Skeletal muscle tissue (tissue), 4 donors: Measurements from ENCODE around the gene MIOX. TPM values are rescaled to one million over a fixed set of nuclear protein-coding genes. Genes with fewer than 3 reads are reported as not detected.

Experiments used
- H3K27ac ChIP-seq: one replicate; pipeline ENCODE4 v1.7.0; 2013; ENCODE audit warnings: mild to moderate bottlenecking, low read depth, low read length, inconsistent platforms
- H3K27me3 ChIP-seq, 3 donors: one replicate each; pipeline ENCODE4 v1.7.0; 2013; ENCODE audit warnings: low read length in 3 of 3; ENCODE audit not compliant: control insufficient read depth in 3 of 3, insufficient read depth in 3 of 3
- H3K36me3 ChIP-seq, 3 donors: one replicate each; pipeline ENCODE4 v1.7.0; 2013; ENCODE audit warnings: low read length in 3 of 3; ENCODE audit not compliant: control insufficient read depth in 3 of 3, insufficient read depth in 3 of 3
- H3K4me1 ChIP-seq, 3 donors: one replicate each; pipeline ENCODE4 v1.7.0; 2013; ENCODE audit warnings: low read length in 3 of 3, mild to moderate bottlenecking in 3 of 3; ENCODE audit not compliant: control insufficient read depth in 3 of 3, insufficient read depth in 3 of 3
- H3K4me3 ChIP-seq, 3 donors: one replicate each; pipeline ENCODE4 v1.7.0; 2013; ENCODE audit warnings: low read length in 3 of 3
- H3K9ac ChIP-seq, 3 donors: one replicate each; pipeline ENCODE4 v1.7.0; 2013; ENCODE audit warnings: low read length in 3 of 3, mild to moderate bottlenecking in 3 of 3, moderate library complexity in 2 of 3, low read depth in 1 of 3
- H3K9me3 ChIP-seq, 3 donors: one replicate each; pipeline ENCODE4 v1.7.0; 2013; ENCODE audit warnings: low read length in 3 of 3; ENCODE audit not compliant: control insufficient read depth in 3 of 3
- total RNA-seq: library from RNA; depleted of rRNA; stranded (reverse); fragments of >200 nt; gene quantifications from one replicate; pipeline ENCODE4 v1.2.3, GENCODE V29; 2014
- donor health status: Osteomylitis.

Gene MIOX
- total RNA-seq, 1 donor from 2014 or later: not detected

DNA sequence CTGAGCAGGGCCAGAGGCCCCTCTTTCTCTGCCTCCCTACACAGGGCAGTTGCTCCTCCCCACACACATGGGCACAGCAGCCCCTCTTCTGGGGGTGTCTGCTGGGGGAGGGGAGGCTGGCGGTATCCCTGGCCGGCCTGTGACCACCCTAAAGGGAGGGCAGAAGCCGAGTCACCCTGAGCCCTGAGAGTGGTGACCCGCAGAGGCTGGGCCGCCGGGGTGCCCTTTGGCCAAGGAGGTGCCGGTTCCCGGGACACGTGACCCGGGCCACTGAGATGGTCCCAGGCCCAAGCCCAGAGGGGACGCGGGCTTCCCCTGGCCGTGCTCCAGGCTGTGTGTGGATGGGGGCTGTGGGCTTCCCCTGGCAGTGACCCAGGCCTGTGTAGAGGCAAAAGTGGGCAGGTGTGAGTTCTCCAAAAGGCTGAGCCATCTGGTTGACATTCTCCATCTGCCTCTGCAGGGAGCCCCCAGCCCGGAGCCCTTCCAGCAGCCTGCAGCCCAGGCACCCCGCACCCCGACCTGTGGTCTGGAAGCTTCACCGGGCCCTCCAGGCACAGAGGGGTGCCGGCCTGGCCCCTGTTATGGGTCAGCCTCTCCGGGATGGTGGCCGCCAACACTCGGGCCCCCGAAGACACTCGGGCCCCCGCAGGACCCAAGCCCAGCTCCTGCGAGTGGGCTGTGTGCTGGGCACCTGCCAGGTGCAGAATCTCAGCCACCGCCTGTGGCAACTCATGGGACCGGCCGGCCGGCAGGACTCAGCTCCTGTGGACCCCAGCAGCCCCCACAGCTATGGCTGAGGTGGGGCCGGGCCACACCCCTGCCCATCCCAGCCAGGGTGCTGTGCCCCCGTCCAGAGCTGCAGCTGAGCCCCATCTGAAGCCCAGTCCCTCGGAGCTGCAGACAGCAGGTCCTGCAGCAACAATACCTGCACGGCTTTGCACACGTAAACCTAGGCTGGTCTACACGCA lies 4.3 kb upstream of the MIOX start:
- no peaks in the 10 kb centered on the region for H3K9me3 ChIP-seq
- H3K4me3 ChIP-seq: no peak overlapping the region
- H3K9ac ChIP-seq: no peak overlapping the region
- no peaks in the 10 kb centered on the region for H3K36me3 ChIP-seq
- H3K4me1 ChIP-seq: no peaks in the 10 kb centered on the region
- peaks cover 42 to 66% (median 63%) of the 10 kb centered on the region in 3 donors for H3K27me3 ChIP-seq
- H3K27ac ChIP-seq: no peak overlapping the region

DNA sequence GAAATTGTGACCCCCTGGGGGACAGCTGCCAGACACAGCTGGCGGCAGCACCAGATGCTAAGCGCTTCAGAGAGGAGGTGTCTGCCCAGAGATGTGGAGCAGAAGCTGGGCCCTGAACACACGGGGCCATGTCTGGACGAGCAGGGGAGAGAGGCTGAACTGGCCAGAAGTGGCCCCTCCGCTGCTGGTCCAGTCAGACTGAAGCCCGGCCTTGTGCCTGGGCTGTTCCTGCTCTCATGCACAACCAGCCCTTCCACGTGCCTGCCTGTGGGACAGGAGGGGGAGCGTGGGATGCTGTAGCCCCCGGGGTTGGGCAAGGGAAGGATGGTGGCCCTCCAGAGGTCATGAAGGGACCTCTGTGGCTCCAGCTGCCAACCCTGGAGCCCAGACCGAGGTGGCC lies 3.6 kb upstream of the MIOX start:
- no peak overlapping the region for H3K9ac ChIP-seq
- H3K4me3 ChIP-seq: no peak overlapping the region
- no peaks in the 10 kb centered on the region for H3K9me3 ChIP-seq
- H3K27ac ChIP-seq: no peak overlapping the region
- H3K4me1 ChIP-seq: no peaks in the 10 kb centered on the region
- H3K36me3 ChIP-seq: no peaks in the 10 kb centered on the region
- peaks cover 44 to 72% (median 70%) of the 10 kb centered on the region in 3 donors for H3K27me3 ChIP-seq

DNA sequence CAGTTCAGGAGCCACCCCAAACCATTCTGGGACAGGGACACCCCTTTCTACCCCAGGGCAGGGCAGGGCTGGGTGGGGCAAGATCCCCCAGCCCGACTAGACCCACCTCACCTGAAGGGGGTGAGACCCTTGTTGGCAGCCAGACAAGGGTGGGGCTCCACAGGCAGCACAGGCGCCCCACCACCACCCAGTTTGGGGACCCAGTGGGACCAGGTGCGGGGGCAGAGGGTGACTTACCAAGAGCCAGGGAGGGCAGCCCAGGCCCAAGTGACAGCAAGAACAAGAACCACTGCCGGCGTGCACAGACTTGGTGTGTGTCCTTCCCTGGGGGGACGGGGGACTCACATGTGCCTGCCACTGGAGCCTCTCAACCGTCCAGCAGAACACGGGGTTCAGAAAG lies 3.1 kb upstream of the MIOX start:
- Histone ChIP-seq H3K36me3 (no peaks in the 10 kb centered on the region), H3K27me3 (peaks cover 45 to 72% (median 69%) of the 10 kb centered on the region in 3 donors), H3K9me3 (no peaks in the 10 kb centered on the region), H3K27ac (no peak overlapping the region), H3K4me1 (no peaks in the 10 kb centered on the region), H3K4me3 (no peak overlapping the region), H3K9ac (no peak overlapping the region)

DNA sequence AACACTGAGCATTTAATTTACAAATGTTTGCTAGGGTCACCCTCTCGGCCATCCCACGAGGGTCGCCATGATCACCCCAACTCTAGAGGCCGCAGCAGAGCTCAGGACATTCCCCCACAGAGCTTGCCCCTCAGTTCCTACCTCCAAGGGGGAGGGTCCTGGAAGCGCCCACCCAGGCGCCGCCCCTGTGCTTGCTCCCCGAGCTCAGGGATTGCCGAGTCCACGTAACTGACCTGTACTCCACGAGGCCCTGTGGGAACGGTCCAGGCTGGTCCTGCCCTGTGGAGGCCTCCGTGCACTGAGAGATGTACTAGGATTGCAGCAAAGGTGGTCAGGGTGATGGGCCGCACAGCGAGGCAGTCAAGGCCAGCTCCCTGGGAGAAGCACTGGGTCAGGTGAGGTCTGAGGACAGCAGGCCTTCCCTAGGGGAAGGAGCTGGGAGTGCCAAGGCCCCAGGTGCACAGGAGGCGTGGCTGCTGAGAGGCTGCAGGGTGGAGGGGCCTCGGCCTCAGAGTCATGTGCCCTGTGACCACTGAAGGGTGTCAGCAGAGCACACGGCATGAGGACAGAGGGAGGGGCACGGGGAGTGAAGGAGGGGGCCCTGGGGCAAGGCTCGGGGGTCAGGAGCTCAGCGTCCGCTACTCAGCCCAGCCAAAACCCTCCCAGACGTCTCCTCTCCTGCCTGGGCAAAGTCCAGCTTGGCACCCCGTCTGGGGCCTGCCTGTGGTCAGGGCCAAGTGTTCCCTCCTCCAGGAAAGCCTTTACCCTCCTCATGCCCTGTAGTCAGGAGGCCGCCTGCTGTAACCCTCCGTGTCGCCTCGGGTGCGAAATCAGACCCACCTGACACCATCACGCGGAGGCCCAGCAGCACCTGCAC lies 2.4 kb upstream of the MIOX start:
- H3K9ac ChIP-seq: no peak overlapping the region

DNA sequence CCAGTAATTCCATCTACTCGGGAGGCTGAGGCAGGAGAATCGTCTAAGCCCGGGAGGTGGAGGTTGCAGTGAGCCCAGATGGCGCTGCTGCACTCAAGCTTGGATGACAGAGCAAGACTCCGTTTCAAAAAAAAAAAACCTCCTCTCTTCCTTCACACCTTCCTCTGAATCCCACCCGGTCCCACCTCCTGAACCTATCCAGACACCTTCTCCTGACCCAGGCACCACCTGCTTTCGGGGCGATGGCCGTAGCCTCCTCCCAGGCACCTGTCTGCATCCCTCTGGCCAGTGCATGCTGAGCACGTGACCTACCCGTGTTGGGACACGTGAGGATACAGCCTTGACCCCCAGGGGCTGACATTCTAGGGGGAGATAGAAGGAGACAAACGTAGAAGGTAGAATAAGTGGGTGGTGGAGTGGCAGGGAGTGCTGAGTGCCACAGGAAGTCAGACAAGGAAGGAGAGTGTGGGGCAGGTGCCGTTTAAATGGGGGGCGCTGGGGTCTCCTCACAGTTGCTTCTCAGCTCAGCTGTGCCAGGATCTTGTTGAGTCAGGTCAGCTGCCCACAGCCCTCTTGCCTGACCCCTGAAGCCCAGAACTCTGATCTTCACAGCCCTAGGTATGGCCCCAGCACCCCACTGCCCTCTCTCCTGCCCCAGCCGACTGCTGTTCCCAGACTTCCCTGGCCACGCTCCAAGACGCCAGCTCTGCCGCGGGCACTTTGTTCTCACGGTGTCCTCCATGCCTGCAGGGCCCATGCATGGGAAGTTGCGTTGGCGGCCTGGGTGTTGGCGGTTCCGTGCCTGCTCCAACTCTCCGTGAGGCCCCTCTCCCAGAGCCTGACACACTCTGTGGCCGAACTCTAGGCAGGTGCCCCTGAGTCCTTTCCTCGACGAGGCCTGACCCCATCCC lies 1.2 kb upstream of the MIOX start:
- H3K27ac ChIP-seq: no peak overlapping the region
- no peaks in the 10 kb centered on the region for H3K36me3 ChIP-seq
- peaks cover 36 to 67% (median 64%) of the 10 kb centered on the region in 3 donors for H3K27me3 ChIP-seq
- H3K9me3 ChIP-seq: no peaks in the 10 kb centered on the region
- no peak overlapping the region for H3K9ac ChIP-seq
- no peak overlapping the region for H3K4me3 ChIP-seq
- H3K4me1 ChIP-seq: no peaks in the 10 kb centered on the region

More for the DNA sequence above, 2.4 kb upstream of the MIOX start:
- Histone ChIP-seq H3K36me3 (no peaks in the 10 kb centered on the region), H3K4me3 (no peak overlapping the region), H3K9me3 (no peaks in the 10 kb centered on the region), H3K4me1 (no peaks in the 10 kb centered on the region), H3K27ac (no peak overlapping the region), H3K27me3 (peaks cover 45 to 72% (median 68%) of the 10 kb centered on the region in 3 donors)

DNA sequence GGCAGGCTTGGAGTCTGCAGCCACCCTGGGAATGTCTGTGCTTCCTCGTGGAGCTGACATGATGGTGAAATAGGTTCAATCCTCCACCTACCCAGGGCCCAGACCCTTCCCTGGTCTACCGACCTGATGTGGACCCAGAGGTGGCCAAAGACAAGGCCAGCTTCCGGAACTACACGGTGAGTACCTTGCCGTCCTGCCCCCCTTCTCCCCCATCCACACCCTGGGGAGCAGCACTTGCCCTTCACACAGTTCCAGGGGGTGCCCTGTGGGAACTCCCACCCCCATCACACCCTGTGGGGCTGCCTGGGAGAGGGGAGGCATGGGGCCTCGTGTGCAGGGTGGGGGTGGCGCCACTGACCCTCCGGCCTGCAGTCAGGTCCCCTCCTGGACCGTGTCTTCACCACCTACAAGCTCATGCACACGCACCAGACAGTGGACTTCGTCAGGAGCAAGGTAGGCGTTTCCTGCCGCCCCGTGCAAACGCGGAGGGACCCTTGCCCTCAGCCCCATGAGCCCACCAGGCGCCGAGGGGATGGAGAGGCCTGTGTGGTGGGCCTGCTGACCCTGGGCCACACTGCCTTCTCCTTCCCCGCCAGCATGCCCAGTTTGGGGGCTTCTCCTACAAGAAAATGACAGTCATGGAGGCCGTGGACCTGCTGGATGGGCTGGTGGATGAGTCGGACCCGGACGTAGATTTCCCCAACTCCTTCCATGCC lies 789 bp downstream of the MIOX start:
- Histone ChIP-seq H3K9me3 (no peaks in the 10 kb centered on the region), H3K27me3 (peaks cover 25 to 48% (median 48%) of the 10 kb centered on the region in 3 donors), H3K4me3 (no peak overlapping the region), H3K36me3 (no peaks in the 10 kb centered on the region), H3K4me1 (no peaks in the 10 kb centered on the region), H3K27ac (no peak overlapping the region), H3K9ac (no peak overlapping the region)

DNA sequence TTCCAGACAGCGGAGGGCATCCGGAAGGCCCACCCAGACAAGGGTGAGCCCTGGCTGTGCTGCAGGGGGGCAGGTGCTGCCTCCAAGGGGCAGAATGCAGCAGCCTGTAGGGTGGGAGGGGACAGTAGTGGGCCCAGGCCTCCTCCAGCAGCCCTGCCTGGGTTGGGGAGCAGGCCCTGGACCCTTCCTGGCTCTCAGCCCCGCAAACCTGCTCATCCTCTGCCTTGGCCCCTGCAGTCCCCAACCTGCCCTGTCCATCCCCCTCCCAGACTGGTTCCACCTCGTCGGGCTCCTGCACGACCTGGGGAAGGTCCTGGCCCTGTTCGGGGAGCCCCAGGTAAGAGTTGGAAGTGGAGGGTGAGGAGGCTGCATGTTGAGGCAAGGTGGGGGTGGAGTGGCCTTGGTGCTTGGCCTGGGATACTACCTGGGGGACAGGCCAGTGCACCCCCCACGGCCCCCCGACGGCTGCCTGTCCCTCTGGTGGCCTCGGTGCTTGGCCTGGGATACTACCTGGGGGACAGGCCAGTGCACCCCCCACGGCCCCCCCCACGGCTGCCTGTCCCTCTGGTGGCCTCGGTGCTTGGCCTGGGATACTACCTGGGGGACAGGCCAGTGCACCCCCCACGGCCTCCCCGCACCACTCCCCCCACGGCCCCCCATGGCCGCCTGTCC lies 1.5 kb downstream of the MIOX start:
- H3K9ac ChIP-seq: no peak overlapping the region
- H3K27ac ChIP-seq: no peak overlapping the region
- no peaks in the 10 kb centered on the region for H3K4me1 ChIP-seq
- no peak overlapping the region for H3K4me3 ChIP-seq
- H3K27me3 ChIP-seq: peaks cover 20 to 41% (median 41%) of the 10 kb centered on the region in 3 donors
- H3K9me3 ChIP-seq: no peaks in the 10 kb centered on the region
- H3K36me3 ChIP-seq: no peaks in the 10 kb centered on the region

DNA sequence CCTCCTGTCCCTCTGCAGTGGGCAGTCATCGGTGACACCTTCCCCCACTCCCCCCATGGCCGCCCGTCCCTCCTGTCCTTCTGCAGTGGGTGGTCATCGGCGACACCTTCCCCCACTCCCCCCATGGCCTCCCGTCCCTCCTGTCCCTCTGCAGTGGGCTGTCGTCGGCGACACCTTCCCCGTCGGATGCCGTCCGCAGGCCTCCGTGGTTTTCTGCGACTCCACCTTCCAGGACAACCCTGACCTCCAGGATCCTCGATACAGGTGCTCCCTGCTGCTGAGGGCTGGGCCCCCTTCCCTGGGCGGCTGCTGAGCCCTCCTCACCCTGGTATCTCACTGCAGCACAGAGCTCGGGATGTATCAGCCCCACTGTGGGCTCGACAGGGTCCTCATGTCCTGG lies 2.2 kb downstream of the MIOX start:
- Histone ChIP-seq H3K9ac (no peak overlapping the region), H3K9me3 (no peaks in the 10 kb centered on the region), H3K27me3 (peaks cover 13 to 33% (median 33%) of the 10 kb centered on the region in 3 donors), H3K4me1 (no peaks in the 10 kb centered on the region), H3K27ac (no peak overlapping the region), H3K4me3 (no peak overlapping the region), H3K36me3 (no peaks in the 10 kb centered on the region)
